A673 (cell line): ENCODE data around the gene NCOA6.

Source experiments
- CTCF ChIP-seq: fragments of 300-800, 200-600 bp; sonication (generic); conservative IDR thresholded peaks from 2 replicates; pipeline ENCODE4 v1.5.1; 2017; ENCODE audit warnings: low read depth, mild to moderate bottlenecking, antibody characterized with exemption, low read length, moderate library complexity, mixed read lengths
- EZH2 ChIP-seq: fragments of 200-600 bp; sonication (generic); IDR thresholded peaks from 2 replicates; pipeline ENCODE4 v1.6.1; 2017; ENCODE audit warnings: borderline replicate concordance, low read depth, mild to moderate bottlenecking, mixed read lengths, antibody characterized with exemption, low read length; ENCODE audit not compliant: poor library complexity, severe bottlenecking

- TF ChIP-seq CTCF (no peak), EZH2 (no peak)
These were observed 114.4 kb downstream of the NCOA6 start for GRCh38 chr20:34710861-34711574.
